H1 (cell line): ENCODE measurements around the gene PKD1. TPM values are rescaled to one million over a fixed set of nuclear protein-coding genes. Genes with fewer than 3 reads are reported as not detected.

Experiments used
- CTCF ChIA-PET: fragments of 300-600 bp; sonication (Branson Sonifier 250); formaldehyde crosslinking; loops from one replicate; lab custom pipeline; 2021; ENCODE audit not compliant: partially characterized antibody; lab: Charles Lee
- POLR2A ChIA-PET: fragments of 300-600 bp; sonication (Branson Sonifier 250); formaldehyde crosslinking; loops from one replicate; lab custom pipeline; 2021; ENCODE audit warnings: inconsistent platforms; ENCODE audit not compliant: partially characterized antibody; lab: Charles Lee
- DNase-seq, 2 experiments: peaks; one replicate each; pipeline versions ENCODE4 v3.0.0 to v3.0.0-alpha.2; 2010 to 2022; ENCODE audit warnings: low spot score in 2 of 2, low read depth in 1 of 2, mixed read lengths in 1 of 2
- FAIRE-seq: peaks from 2 replicates; lab custom pipeline; 2011; peaks lifted over from hg19 to GRCh38; lab: Jason Lieb, UNC
- H2AFZ ChIP-seq: 2 replicates; pipeline ENCODE4 v1.8.1; 2012; ENCODE audit warnings: low read length, inconsistent platforms
- H2AK5ac ChIP-seq: 2 replicates; pipeline ENCODE4 v1.6.1; 2013; ENCODE audit warnings: low read depth, low read length
- H2BK120ac ChIP-seq: replicated peaks from 2 replicates; pipeline ENCODE3; 2013; ENCODE audit warnings: low read depth, low read length, inconsistent platforms
- H2BK12ac ChIP-seq: 2 replicates; pipeline ENCODE4 v1.6.1; 2013; ENCODE audit warnings: low read depth, low read length
- H2BK15ac ChIP-seq: 2 replicates; pipeline ENCODE4 v1.6.1; 2013; ENCODE audit warnings: low read length
- H2BK20ac ChIP-seq: 2 replicates; pipeline ENCODE4 v1.6.1; 2013; ENCODE audit warnings: low read length
- H2BK5ac ChIP-seq: 2 replicates; pipeline ENCODE4 v1.6.1; 2013; ENCODE audit warnings: low read depth, low read length
- H3K14ac ChIP-seq: 2 replicates; pipeline ENCODE4 v1.6.1; 2013; ENCODE audit warnings: inconsistent platforms; ENCODE audit not compliant: insufficient read length
- H3K18ac ChIP-seq: 2 replicates; pipeline ENCODE4 v1.6.1; 2013; ENCODE audit warnings: low read length; ENCODE audit errors: extremely low read depth
- H3K23ac ChIP-seq: 2 replicates; pipeline ENCODE4 v1.6.1; 2013; ENCODE audit warnings: inconsistent platforms; ENCODE audit not compliant: insufficient read length
- H3K23me2 ChIP-seq: 2 replicates; pipeline ENCODE4 v1.6.1; 2013; ENCODE audit warnings: low read depth, low read length
- H3K27ac ChIP-seq: 2 replicates; pipeline ENCODE4 v1.6.1; 2011; ENCODE audit warnings: low read depth, low read length, inconsistent platforms
- H3K27me3 ChIP-seq, 4 experiments: replicated peaks in 1 of 4; 1 replicate in 1 of 4; 2 replicates in 3 of 4; pipeline versions ENCODE4 v1.6.1 to v1.8.1; 2011 to 2013; ENCODE audit warnings: low read length in 3 of 4, mild to moderate bottlenecking in 3 of 4, inconsistent platforms in 2 of 4, mixed read lengths in 2 of 4, moderate library complexity in 1 of 4; ENCODE audit not compliant: control insufficient read depth in 3 of 4, insufficient read depth in 3 of 4; ENCODE audit errors: extremely low read depth in 1 of 4
- H3K36me3 ChIP-seq, 4 experiments: 2 replicates each; pipeline versions ENCODE4 v1.6.1 to v1.8.1; 2011 to 2013; ENCODE audit warnings: mild to moderate bottlenecking in 4 of 4, low read length in 3 of 4, moderate library complexity in 2 of 4, control low read depth in 1 of 4, inconsistent platforms in 1 of 4; ENCODE audit not compliant: insufficient read depth in 4 of 4, control insufficient read depth in 2 of 4
- H3K4ac ChIP-seq: replicated peaks from 2 replicates; pipeline ENCODE3; 2013; ENCODE audit warnings: low read length, low read depth, mixed read lengths, inconsistent platforms; ENCODE audit not compliant: insufficient read length
- H3K4me1 ChIP-seq, 4 experiments: replicated peaks in 1 of 4; 1 replicate in 1 of 4; 2 replicates in 3 of 4; pipeline versions ENCODE4 v1.6.1 to v1.8.1; 2011 to 2013; ENCODE audit warnings: low read length in 3 of 4, inconsistent platforms in 2 of 4, mixed read lengths in 1 of 4; ENCODE audit not compliant: insufficient read depth in 4 of 4, control insufficient read depth in 3 of 4
- H3K4me2 ChIP-seq, 2 experiments: 2 replicates each; pipeline versions ENCODE4 v1.6.1 to v1.8.1; 2011 to 2013; ENCODE audit warnings: low read depth in 2 of 2, low read length in 2 of 2, control low read depth in 1 of 2, inconsistent platforms in 1 of 2, mild to moderate bottlenecking in 1 of 2; ENCODE audit not compliant: insufficient read depth in 1 of 2
- H3K4me3 ChIP-seq, 4 experiments: fragments of 200-600, 300-600 bp in 1 of 4; sonication (generic), shearing (Covaris generic), sonication (Bioruptor Twin) in 1 of 4; 2 replicates each; pipeline versions ENCODE4 v1.5.1 to v1.8.1; 2011 to 2016; ENCODE audit warnings: low read length in 4 of 4, low read depth in 3 of 4, control low read depth in 2 of 4, inconsistent platforms in 2 of 4, mild to moderate bottlenecking in 2 of 4, mixed read lengths in 1 of 4, moderate library complexity in 1 of 4; ENCODE audit not compliant: insufficient read depth in 2 of 4; ENCODE audit errors: extremely low read depth in 1 of 4
- H3K56ac ChIP-seq: replicated peaks from 2 replicates; pipeline ENCODE3; 2013; ENCODE audit warnings: low read depth, mild to moderate bottlenecking, mixed read lengths, low read length, inconsistent platforms; ENCODE audit not compliant: insufficient read length
- H3K79me1 ChIP-seq: 2 replicates; pipeline ENCODE4 v1.6.1; 2013; ENCODE audit warnings: low read depth, low read length, control low read depth
- H3K79me2 ChIP-seq, 2 experiments: 2 replicates each; pipeline versions ENCODE4 v1.6.1 to v1.8.1; 2012 to 2013; ENCODE audit warnings: low read length in 2 of 2, mild to moderate bottlenecking in 2 of 2, inconsistent platforms in 1 of 2; ENCODE audit not compliant: insufficient read depth in 2 of 2, control insufficient read depth in 1 of 2
- H3K9ac ChIP-seq, 4 experiments: replicated peaks in 1 of 4; 1 replicate in 1 of 4; 2 replicates in 3 of 4; pipeline versions ENCODE4 v1.6.1 to v1.8.1; 2011 to 2013; ENCODE audit warnings: low read depth in 3 of 4, low read length in 3 of 4, control low read depth in 2 of 4, mild to moderate bottlenecking in 2 of 4, moderate library complexity in 2 of 4, inconsistent platforms in 1 of 4; ENCODE audit errors: extremely low read depth in 1 of 4
- H3K9me3 ChIP-seq, 2 experiments: 2 replicates each; pipeline versions ENCODE4 v1.6.1 to v1.8.1; 2012 to 2013; ENCODE audit warnings: mild to moderate bottlenecking in 2 of 2, moderate library complexity in 2 of 2, control low read depth in 1 of 2, inconsistent platforms in 1 of 2, low read depth in 1 of 2, low read length in 1 of 2, mixed read lengths in 1 of 2; ENCODE audit not compliant: insufficient read depth in 2 of 2
- H4K20me1 ChIP-seq, 2 experiments: replicated peaks in 1 of 2; 2 replicates each; pipeline versions ENCODE3 to v1.8.1; 2011 to 2013; ENCODE audit warnings: inconsistent platforms in 2 of 2, low read length in 2 of 2, mild to moderate bottlenecking in 1 of 2; ENCODE audit not compliant: insufficient read depth in 2 of 2, control insufficient read depth in 1 of 2
- H4K5ac ChIP-seq: 2 replicates; pipeline ENCODE4 v1.6.1; 2013; ENCODE audit warnings: low read length, low read depth, mixed read lengths, inconsistent platforms; ENCODE audit not compliant: insufficient read length
- H4K8ac ChIP-seq: 2 replicates; pipeline ENCODE4 v1.8.0; 2013; ENCODE audit warnings: mild to moderate bottlenecking, moderate library complexity, low read length, inconsistent platforms; ENCODE audit not compliant: insufficient read depth; ENCODE audit errors: extremely low read depth
- H4K91ac ChIP-seq: replicated peaks from 2 replicates; pipeline ENCODE3; 2013; ENCODE audit warnings: low read length, mixed read lengths, inconsistent platforms; ENCODE audit not compliant: insufficient read length
- BACH1 ChIP-seq: IDR thresholded peaks from 2 replicates; pipeline ENCODE4 v1.6.1; 2012; ENCODE audit warnings: low read length, improper control_type of control experiment
- JUND ChIP-seq: IDR thresholded peaks from 2 replicates; pipeline ENCODE4 v1.6.1; 2011; ENCODE audit warnings: mild to moderate bottlenecking, improper control_type of control experiment, low read length
- KDM1A ChIP-seq: fragments of 200-600, 300-600 bp; sonication (generic); IDR thresholded peaks from 2 replicates; pipeline ENCODE4 v1.7.1; 2016; ENCODE audit warnings: mild to moderate bottlenecking, low read length, borderline replicate concordance
- POLR2AphosphoS5 ChIP-seq: IDR thresholded peaks from 2 replicates; pipeline ENCODE4 v1.6.1; 2011; ENCODE audit warnings: low read depth, low read length
- ZNF274 ChIP-seq: IDR thresholded peaks from 2 replicates; pipeline ENCODE4 v1.7.0; 2012; ENCODE audit warnings: low read length, borderline replicate concordance; ENCODE audit errors: extremely low read depth
- WGBS, 2 experiments: shearing (Covaris generic) in 1 of 2; methylation state at CpG; one replicate each; pipeline versions ENCODE4 v1.1.6 to v1.1.7; 2013 to 2015; ENCODE audit warnings: low lambda C conversion rate in 2 of 2, mixed read lengths in 2 of 2, inconsistent platforms in 1 of 2, low coverage in 1 of 2, missing lambda C conversion rate in 1 of 2; ENCODE audit not compliant: insufficient replicate concordance in 2 of 2, insufficient coverage in 1 of 2, insufficient read length in 1 of 2; ENCODE audit errors: extremely low coverage in 1 of 2, missing lambda C conversion rate in 1 of 2; 5-methylcytosine and 5-hydroxymethylcytosine counted together
- polyA plus RNA-seq, 7 experiments: library from polyadenylated mRNA; depleted of rRNA in 3 of 7; stranded (reverse) in 5 of 7; unstranded in 2 of 7; fragments of >200 nt in 5 of 7; fragments of 200-250 nt in 2 of 7; gene quantifications; 1 replicate in 5 of 7; 2 replicates in 1 of 7; 4 replicates in 1 of 7; pipeline versions ENCODE4 v1.2.1 to v1.2.3, GENCODE V29; 2011 to 2013; ENCODE audit warnings: missing spikeins in 2 of 7, mixed read lengths in 2 of 7
- total RNA-seq: library from RNA; stranded (reverse); fragmentation: NEBNext Ultra II Directional; extraction: Animal tissue kit (Norgen Biotek cat#: 25700); gene quantifications from 2 replicates; pipeline ENCODE4 v1.2.1, GENCODE V29; 2021

Gene PKD1
- total and polyA plus RNA-seq, 2 of the 8 experiments (the other 6 are each of a cell fraction or from before 2014, with no cell fraction given) = 40.6 to 52.7 TPM

GRCh38 chr16:2175454-2175853 is 39.8 kb upstream of the PKD1 start:
- FAIRE-seq = no peak
- POLR2A ChIA-PET = interaction anchor here (13.5 kb wide), 1 partner anchor 19 kb away, joined by 312 read pairs; the partner anchor contains the start of gene TRAF7

More at GRCh38 chr16:2175454-2175853, 39.8 kb upstream of the PKD1 start:
- no peak overlapping the region for H3K27ac ChIP-seq
- H4K8ac ChIP-seq = no peak overlapping the region
- no peak overlapping the region for H3K23ac ChIP-seq
- no peaks in the 10 kb centered on the region; the same call in 1 of the 2 replicates for H3K23me2 ChIP-seq
- H2BK120ac ChIP-seq = no peak overlapping the region
- no peak overlapping the region for H3K4me2 ChIP-seq
- H2BK5ac ChIP-seq = no peak overlapping the region
- no peak overlapping the region for H2AK5ac ChIP-seq
- H3K4ac ChIP-seq = no peak overlapping the region
- peaks cover 2 to 24% of the 10 kb centered on the region in 2 experiments for H4K20me1 ChIP-seq
- no peaks in the 10 kb centered on the region for H3K79me1 ChIP-seq
- H3K18ac ChIP-seq = no peak overlapping the region
- no peak overlapping the region for H2BK15ac ChIP-seq
- no peak overlapping the region for H3K56ac ChIP-seq
- no peak overlapping the region for H2AFZ ChIP-seq
- H3K36me3 ChIP-seq = peaks cover 24 to 65% (median 34%) of the 10 kb centered on the region in 4 experiments
- no peak overlapping the region for H4K91ac ChIP-seq
- no peaks in the 10 kb centered on the region for H3K9me3 ChIP-seq
- CTCF ChIA-PET = no interaction called here
- H2BK20ac ChIP-seq = no peak overlapping the region
- TF ChIP-seq JUND = no peak
- TF ChIP-seq POLR2AphosphoS5 = 0 out of 2 replicates have a peak, but pooled peaks have one; percentile 7
- TF ChIP-seq BACH1 = no peak
- TF ChIP-seq KDM1A = no peak
- TF ChIP-seq ZNF274 = no peak
- no peak for DNase-seq
- H4K5ac ChIP-seq = no peak overlapping the region
- WGBS, 2 experiments = 94% methylated on average over 9 of the region's 10 CpGs; no CpG with 5 or more reads in 1 of the 2 experiments
- H3K9ac ChIP-seq = no peak overlapping the region
- H2BK12ac ChIP-seq = no peak overlapping the region
- H3K4me3 ChIP-seq = no peak overlapping the region
- no peaks in the 10 kb centered on the region; a peak in 1 of 7 replicates for H3K27me3 ChIP-seq
- H3K4me1 ChIP-seq = no peaks in the 10 kb centered on the region
- no peak overlapping the region for H3K14ac ChIP-seq
- no peaks in the 10 kb centered on the region for H3K79me2 ChIP-seq
